ENCODE measurements around the gene SLC15A1.
A peak's percentile ranks its signal among the peaks of the same experiment; 100 is the strongest.

The SLC15A1 gene

GRCh38 chr13:98771838-98772611 lies 19.6 kb upstream of the SLC15A1 start:
- peaks cover 2% of the 10 kb centered on the region for H3K9me3 ChIP-seq (ENCODE audit: insufficient read depth, low read depth, low read length)
- no peak overlapping the region for H3K9ac ChIP-seq (ENCODE audit: low read length)
- WGBS (ENCODE audit: extremely low coverage, insufficient coverage, insufficient read length), result no CpG with 5 or more reads among the region's 16 CpGs
- no peak overlapping the region for H2AFZ ChIP-seq (ENCODE audit: insufficient read depth, low read length, poor library complexity)
- H3K79me1 ChIP-seq (ENCODE audit: low read length), result no peaks in the 10 kb centered on the region
- H3K27me3 ChIP-seq (ENCODE audit: insufficient read depth, low read length), result no peaks in the 10 kb centered on the region
- H3K27ac ChIP-seq (ENCODE audit: low read depth, low read length), result no peak overlapping the region
- no peak overlapping the region for H3K14ac ChIP-seq (ENCODE audit: low read length)
- H2AK5ac ChIP-seq (ENCODE audit: low read length), result no peak overlapping the region
- H3K4ac ChIP-seq (ENCODE audit: low read depth, low read length), result no peak overlapping the region
- H3K79me2 ChIP-seq (ENCODE audit: control insufficient read depth, insufficient read depth, low read length, poor library complexity), result no peaks in the 10 kb centered on the region
- no peak overlapping the region for H2BK5ac ChIP-seq (ENCODE audit: low read depth, low read length, poor library complexity)
- H3K4me3 ChIP-seq (ENCODE audit: low read depth, low read length), result no peak overlapping the region
- H3K23ac ChIP-seq (ENCODE audit: low read length), result no peak overlapping the region
- H3K4me1 ChIP-seq (ENCODE audit: control insufficient read depth in 1 of 2, insufficient read depth in 2 of 2, low read length in 2 of 2), result peaks cover 6% of the 10 kb centered on the region in 2 experiments
- DNase-seq, result no peak
- H3K36me3 ChIP-seq (ENCODE audit: control insufficient read depth in 1 of 2, insufficient read depth in 2 of 2, low read length in 2 of 2), result no peaks in the 10 kb centered on the region
- H4K8ac ChIP-seq (ENCODE audit: low read depth, low read length), result no peak overlapping the region
- H2BK120ac ChIP-seq (ENCODE audit: insufficient read depth, low read length, poor library complexity), result no peak overlapping the region
- H4K91ac ChIP-seq (ENCODE audit: low read depth, low read length), result no peak overlapping the region
- H4K12ac ChIP-seq (ENCODE audit: low read depth, low read length), result no peak overlapping the region
- H2BK12ac ChIP-seq (ENCODE audit: low read length), result no peak overlapping the region
- no peak overlapping the region for H3K4me2 ChIP-seq (ENCODE audit: low read length)
- H3K18ac ChIP-seq (ENCODE audit: low read length), result no peak overlapping the region

DNA sequence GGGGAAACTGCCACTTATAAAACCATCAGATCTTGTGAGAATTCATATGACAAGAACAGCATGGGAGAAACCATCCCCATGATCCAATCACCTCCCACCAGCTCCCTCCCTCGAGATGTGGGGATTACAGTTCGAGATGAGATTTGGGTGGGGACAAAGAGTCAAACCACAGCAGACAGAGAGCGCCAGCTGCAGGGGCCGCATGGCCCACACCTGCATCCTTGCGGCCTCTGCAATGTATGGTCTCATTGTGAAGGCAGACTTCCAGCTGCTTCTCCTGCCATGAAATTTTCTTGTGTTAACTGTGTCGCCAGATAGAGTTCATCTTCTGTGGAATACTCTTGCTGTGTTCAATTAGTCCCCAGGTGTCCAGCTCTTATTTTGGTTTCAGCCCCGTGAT lies 17.3 kb upstream of the SLC15A1 start:
- Histone ChIP-seq H3K36me3 (ENCODE audit: control insufficient read depth in 1 of 2, insufficient read depth in 2 of 2, low read length in 2 of 2) (no peaks in the 10 kb centered on the region), H3K4me2 (ENCODE audit: low read length) (no peak overlapping the region), H3K79me2 (ENCODE audit: control insufficient read depth, insufficient read depth, low read length, poor library complexity) (no peaks in the 10 kb centered on the region), H3K27me3 (ENCODE audit: insufficient read depth, low read length) (no peaks in the 10 kb centered on the region), H3K4me1 (ENCODE audit: control insufficient read depth in 1 of 2, insufficient read depth in 2 of 2, low read length in 2 of 2) (no peaks in the 10 kb centered on the region), H2BK12ac (ENCODE audit: low read length) (no peak overlapping the region), H3K4me3 (ENCODE audit: low read depth, low read length) (no peak overlapping the region), H4K12ac (ENCODE audit: low read depth, low read length) (no peak overlapping the region), H2BK5ac (ENCODE audit: low read depth, low read length, poor library complexity) (no peak overlapping the region), H2BK120ac (ENCODE audit: insufficient read depth, low read length, poor library complexity) (no peak overlapping the region), H3K9ac (ENCODE audit: low read length) (no peak overlapping the region), H3K9me3 (ENCODE audit: insufficient read depth, low read depth, low read length) (peaks cover 2% of the 10 kb centered on the region), H3K4ac (ENCODE audit: low read depth, low read length) (no peak overlapping the region), H2AK5ac (ENCODE audit: low read length) (no peak overlapping the region), H2AFZ (ENCODE audit: insufficient read depth, low read length, poor library complexity) (no peak overlapping the region), H4K8ac (ENCODE audit: low read depth, low read length) (no peak overlapping the region), H3K14ac (ENCODE audit: low read length) (no peak overlapping the region), H3K23ac (ENCODE audit: low read length) (no peak overlapping the region), H3K79me1 (ENCODE audit: low read length) (no peaks in the 10 kb centered on the region), H4K91ac (ENCODE audit: low read depth, low read length) (no peak overlapping the region), H3K27ac (ENCODE audit: low read depth, low read length) (no peak overlapping the region), H3K18ac (ENCODE audit: low read length) (no peak overlapping the region)
- DNase-seq, result no peak
- no CpG with 5 or more reads among the region's 7 CpGs for WGBS (ENCODE audit: extremely low coverage, insufficient coverage, insufficient read length)

DNA sequence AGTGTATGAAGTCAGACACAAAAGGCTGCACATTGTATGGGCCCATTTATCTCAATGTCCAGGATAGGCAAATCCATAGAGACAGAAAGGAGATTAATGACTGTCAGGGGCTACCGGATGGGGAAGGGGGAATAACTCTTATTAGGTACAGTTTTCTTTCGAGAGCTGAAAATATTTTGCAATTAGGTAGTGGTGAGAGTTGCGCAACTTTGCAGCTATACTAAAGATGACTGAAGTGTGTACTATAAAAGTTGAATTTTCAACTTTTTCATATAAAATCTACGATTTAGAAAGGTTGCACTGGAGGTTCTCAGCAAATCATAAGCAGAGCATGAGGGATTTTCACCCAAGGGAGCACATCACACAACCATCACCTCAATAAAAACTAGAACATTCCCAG lies 16.1 kb upstream of the SLC15A1 start:
- no peak overlapping the region for H2AK5ac ChIP-seq (ENCODE audit: low read length)
- H3K4me1 ChIP-seq (ENCODE audit: control insufficient read depth in 1 of 2, insufficient read depth in 2 of 2, low read length in 2 of 2), result no peaks in the 10 kb centered on the region
- H3K14ac ChIP-seq (ENCODE audit: low read length), result no peak overlapping the region
- peak in 1 of 2 donors; percentile 25 for DNase-seq
- no peaks in the 10 kb centered on the region for H3K27me3 ChIP-seq (ENCODE audit: insufficient read depth, low read length)
- no peak overlapping the region for H4K8ac ChIP-seq (ENCODE audit: low read depth, low read length)
- H4K12ac ChIP-seq (ENCODE audit: low read depth, low read length), result no peak overlapping the region
- no peak overlapping the region for H2BK12ac ChIP-seq (ENCODE audit: low read length)
- H2BK120ac ChIP-seq (ENCODE audit: insufficient read depth, low read length, poor library complexity), result no peak overlapping the region
- no peaks in the 10 kb centered on the region for H3K36me3 ChIP-seq (ENCODE audit: control insufficient read depth in 1 of 2, insufficient read depth in 2 of 2, low read length in 2 of 2)
- H3K4ac ChIP-seq (ENCODE audit: low read depth, low read length), result no peak overlapping the region
- no peak overlapping the region for H2BK5ac ChIP-seq (ENCODE audit: low read depth, low read length, poor library complexity)
- no peak overlapping the region for H3K4me2 ChIP-seq (ENCODE audit: low read length)
- no peaks in the 10 kb centered on the region for H3K79me2 ChIP-seq (ENCODE audit: control insufficient read depth, insufficient read depth, low read length, poor library complexity)
- H3K27ac ChIP-seq (ENCODE audit: low read depth, low read length), result no peak overlapping the region
- no peak overlapping the region for H4K91ac ChIP-seq (ENCODE audit: low read depth, low read length)
- no peak overlapping the region for H3K9ac ChIP-seq (ENCODE audit: low read length)
- H3K9me3 ChIP-seq (ENCODE audit: insufficient read depth, low read depth, low read length), result peaks cover 2% of the 10 kb centered on the region
- H3K79me1 ChIP-seq (ENCODE audit: low read length), result no peaks in the 10 kb centered on the region
- H3K4me3 ChIP-seq (ENCODE audit: low read depth, low read length), result no peak overlapping the region
- H2AFZ ChIP-seq (ENCODE audit: insufficient read depth, low read length, poor library complexity), result no peak overlapping the region
- WGBS (ENCODE audit: extremely low coverage, insufficient coverage, insufficient read length), result no CpG with 5 or more reads among the region's 4 CpGs
- no peak overlapping the region for H3K23ac ChIP-seq (ENCODE audit: low read length)
- H3K18ac ChIP-seq (ENCODE audit: low read length), result no peak overlapping the region

GRCh38 chr13:98766697-98767096 lies 14.2 kb upstream of the SLC15A1 start:
- H3K27ac ChIP-seq (ENCODE audit: low read depth, low read length), result no peak overlapping the region
- WGBS (ENCODE audit: extremely low coverage, insufficient coverage, insufficient read length), result no CpG with 5 or more reads among the region's 11 CpGs
- H2BK5ac ChIP-seq (ENCODE audit: low read depth, low read length, poor library complexity), result no peak overlapping the region
- no peak overlapping the region for H3K4ac ChIP-seq (ENCODE audit: low read depth, low read length)
- no peak overlapping the region for H3K4me3 ChIP-seq (ENCODE audit: low read depth, low read length)
- H4K91ac ChIP-seq (ENCODE audit: low read depth, low read length), result no peak overlapping the region
- H2BK12ac ChIP-seq (ENCODE audit: low read length), result no peak overlapping the region
- no peaks in the 10 kb centered on the region for H3K4me1 ChIP-seq (ENCODE audit: control insufficient read depth in 1 of 2, insufficient read depth in 2 of 2, low read length in 2 of 2)
- DNase-seq, result no peak
- H3K18ac ChIP-seq (ENCODE audit: low read length), result no peak overlapping the region
- H3K9ac ChIP-seq (ENCODE audit: low read length), result no peak overlapping the region
- H4K8ac ChIP-seq (ENCODE audit: low read depth, low read length), result no peak overlapping the region
- H3K79me2 ChIP-seq (ENCODE audit: control insufficient read depth, insufficient read depth, low read length, poor library complexity), result no peaks in the 10 kb centered on the region
- no peak overlapping the region for H3K14ac ChIP-seq (ENCODE audit: low read length)
- H3K79me1 ChIP-seq (ENCODE audit: low read length), result no peaks in the 10 kb centered on the region
- H3K4me2 ChIP-seq (ENCODE audit: low read length), result no peak overlapping the region
- H2AFZ ChIP-seq (ENCODE audit: insufficient read depth, low read length, poor library complexity), result no peak overlapping the region
- H3K9me3 ChIP-seq (ENCODE audit: insufficient read depth, low read depth, low read length), result peaks cover 2% of the 10 kb centered on the region
- no peak overlapping the region for H4K12ac ChIP-seq (ENCODE audit: low read depth, low read length)
- H2AK5ac ChIP-seq (ENCODE audit: low read length), result no peak overlapping the region
- no peaks in the 10 kb centered on the region for H3K36me3 ChIP-seq (ENCODE audit: control insufficient read depth in 1 of 2, insufficient read depth in 2 of 2, low read length in 2 of 2)
- H3K27me3 ChIP-seq (ENCODE audit: insufficient read depth, low read length), result no peaks in the 10 kb centered on the region
- no peak overlapping the region for H2BK120ac ChIP-seq (ENCODE audit: insufficient read depth, low read length, poor library complexity)
- no peak overlapping the region for H3K23ac ChIP-seq (ENCODE audit: low read length)

Measured in trophoblast cell (in vitro differentiated cells and primary cell).